COLO829 (cell line): Measurements from ENCODE around the gene MSANTD2.

Experiments used
- DNase-seq: peaks from one replicate; pipeline ENCODE4 v3.0.0; 2012; ENCODE audit warnings: low spot score

The MSANTD2 gene

GRCh38 chr11:124732230-124732629 lies 68.0 kb downstream of the MSANTD2 start:
- no peak for DNase-seq

GRCh38 chr11:124729571-124729970 lies 70.6 kb downstream of the MSANTD2 start:
- DNase-seq = no peak

- DNase-seq = no peak
Measured at GRCh38 chr11:124728134-124728533, 72.1 kb downstream of the MSANTD2 start.

- no peak for DNase-seq
Measured at GRCh38 chr11:124727474-124727873, 72.7 kb downstream of the MSANTD2 start.

GRCh38 chr11:124725719-124726105 lies 74.5 kb downstream of the MSANTD2 start:
- DNase-seq = peak; percentile 47

GRCh38 chr11:124724979-124725718 lies 75.1 kb downstream of the MSANTD2 start:
- DNase-seq = no peak

- no peak for DNase-seq
Measured at GRCh38 chr11:124722176-124722575, 78.0 kb downstream of the MSANTD2 start.

GRCh38 chr11:124719534-124719933 lies 80.7 kb downstream of the MSANTD2 start:
- no peak for DNase-seq

- no peak for DNase-seq
Measured at GRCh38 chr11:124718801-124719200, 81.4 kb downstream of the MSANTD2 start.

GRCh38 chr11:124717786-124718651 lies 82.2 kb downstream of the MSANTD2 start:
- no peak for DNase-seq

- DNase-seq = no peak
Measured at GRCh38 chr11:124717421-124717785, 82.8 kb downstream of the MSANTD2 start.

GRCh38 chr11:124716591-124716990 lies 83.6 kb downstream of the MSANTD2 start:
- no peak for DNase-seq
